Immature natural killer cell (primary cell): Measurements from ENCODE around the gene SCRN3. TPM values are rescaled to one million over a fixed set of nuclear protein-coding genes. Genes with fewer than 3 reads are reported as not detected.
"Not testable (repeated sequence)": the region's sequence is repeated elsewhere in the genome, so short reads cannot be mapped to it uniquely, and the experiment has no call there.

ENCODE experiments used
- DNase-seq, 3 donors: peaks; one replicate each; pipeline ENCODE4 v3.0.0; 2022; ENCODE audit warnings: mixed read lengths in 1 of 3
- H3K27ac Mint-ChIP-seq, 6 donors: one replicate each; pipeline ENCODE4 v1.8.0; 2020; ENCODE audit warnings: mixed read lengths in 6 of 6, mild to moderate bottlenecking in 5 of 6, inconsistent platforms in 4 of 6, moderate library complexity in 3 of 6
- H3K27me3 Mint-ChIP-seq, 3 donors: one replicate each; pipeline ENCODE4 v1.8.0; 2020 to 2021; ENCODE audit warnings: low read depth in 3 of 3, mild to moderate bottlenecking in 3 of 3, mixed read lengths in 3 of 3, moderate library complexity in 3 of 3, inconsistent platforms in 1 of 3
- H3K36me3 Mint-ChIP-seq, 3 donors: one replicate each; pipeline ENCODE4 v1.8.0; 2020; ENCODE audit warnings: mixed read lengths in 3 of 3, inconsistent platforms in 2 of 3, mild to moderate bottlenecking in 2 of 3
- H3K4me1 Mint-ChIP-seq, 2 donors: one replicate each; pipeline ENCODE4 v1.8.0; 2020; ENCODE audit warnings: inconsistent platforms in 2 of 2, mild to moderate bottlenecking in 2 of 2, mixed read lengths in 2 of 2, moderate library complexity in 1 of 2
- H3K4me3 Mint-ChIP-seq, 5 donors: one replicate each; pipeline ENCODE4 v1.8.0; 2020; ENCODE audit warnings: mild to moderate bottlenecking in 5 of 5, mixed read lengths in 5 of 5, inconsistent platforms in 3 of 5, moderate library complexity in 3 of 5
- H3K9me3 Mint-ChIP-seq, 6 donors: one replicate each; pipeline ENCODE4 v1.8.0; 2020; ENCODE audit warnings: mild to moderate bottlenecking in 6 of 6, mixed read lengths in 6 of 6, inconsistent platforms in 4 of 6, moderate library complexity in 3 of 6
- polyA plus RNA-seq, 3 donors: library from polyadenylated mRNA; unstranded; fragments of 300-500 nt; fragmentation: Illumina TruSeq; gene quantifications; one replicate each; pipeline ENCODE4 v1.2.3, GENCODE V29; 2021

The SCRN3 gene
- polyA plus RNA-seq, 3 donors from 2014 or later, result 5.8 to 13.6 (median 9.1) TPM

GRCh38 chr2:174385201-174385600, 10.3 kb upstream of the SCRN3 start:
- Mint-ChIP-seq H3K9me3 (no peaks in the 10 kb centered on the region), H3K4me3 (no peak overlapping the region), H3K27me3 (peaks cover 0 to 3% (median 2%) of the 10 kb centered on the region in 3 donors), H3K4me1 (peaks cover 26 to 45% of the 10 kb centered on the region in 2 donors), H3K27ac (no peak overlapping the region), H3K36me3 (peaks cover 11 to 37% (median 25%) of the 10 kb centered on the region in 3 donors)
- DNase-seq, result no peak

GRCh38 chr2:174388706-174389105, 6.8 kb upstream of the SCRN3 start:
- H3K9me3 Mint-ChIP-seq, H3K27me3 Mint-ChIP-seq, H3K4me3 Mint-ChIP-seq, DNase-seq: not testable (repeated sequence)
- H3K4me1 Mint-ChIP-seq, result peaks cover 42 to 64% of the 10 kb centered on the region in 2 donors
- peak overlapping the region in 1 of 6 donors; percentile 17 for H3K27ac Mint-ChIP-seq
- H3K36me3 Mint-ChIP-seq, result peaks cover 18 to 26% (median 20%) of the 10 kb centered on the region in 3 donors

- DNase-seq, result no peak
- no peak overlapping the region for H3K4me3 Mint-ChIP-seq
- no peaks in the 10 kb centered on the region for H3K9me3 Mint-ChIP-seq
- peaks cover 46 to 65% of the 10 kb centered on the region in 2 donors for H3K4me1 Mint-ChIP-seq
- H3K27ac Mint-ChIP-seq, result no peak overlapping the region
- H3K36me3 Mint-ChIP-seq, result peaks cover 18 to 26% (median 20%) of the 10 kb centered on the region in 3 donors
- H3K27me3 Mint-ChIP-seq, result peaks cover 0 to 3% (median 0%) of the 10 kb centered on the region in 3 donors
These were observed 6.0 kb upstream of the SCRN3 start for GRCh38 chr2:174389542-174389941.

- H3K4me3 Mint-ChIP-seq, result not testable (repeated sequence)
- H3K27ac Mint-ChIP-seq, result peak overlapping the region in 1 of 6 donors; percentile 56
- H3K4me1 Mint-ChIP-seq, result peaks cover 52 to 71% of the 10 kb centered on the region in 2 donors
These were observed 5.2 kb upstream of the SCRN3 start for GRCh38 chr2:174390303-174390702.

GRCh38 chr2:174392706-174393105, 2.8 kb upstream of the SCRN3 start:
- Mint-ChIP-seq H3K27me3 (peaks cover 3 to 4% (median 3%) of the 10 kb centered on the region in 3 donors), H3K36me3 (peaks cover 7 to 15% (median 8%) of the 10 kb centered on the region in 3 donors), H3K4me3 (peak overlapping the region in 3 of 5 donors; percentile 5 to 20 (median 5)), H3K27ac (peak overlapping the region in 3 of 6 donors; percentile 1 to 22 (median 8)), H3K9me3 (no peaks in the 10 kb centered on the region), H3K4me1 (peaks cover 61 to 83% of the 10 kb centered on the region in 2 donors)
- DNase-seq, result no peak

More at GRCh38 chr2:174390303-174390702, 5.2 kb upstream of the SCRN3 start:
- peaks cover 18 to 24% (median 18%) of the 10 kb centered on the region in 3 donors for H3K36me3 Mint-ChIP-seq
- not testable (repeated sequence) for H3K27me3 Mint-ChIP-seq, DNase-seq, H3K9me3 Mint-ChIP-seq

GRCh38 chr2:174395969-174396630, 570 bp downstream of the SCRN3 start:
- Mint-ChIP-seq H3K9me3 (no peaks in the 10 kb centered on the region), H3K4me3 (peak overlapping the region; percentile 98 to 100 (median 99)), H3K27ac (peak overlapping the region; percentile 98 to 100 (median 100)), H3K36me3 (peaks cover 3 to 9% (median 8%) of the 10 kb centered on the region in 3 donors), H3K4me1 (peaks cover 43 to 64% of the 10 kb centered on the region in 2 donors), H3K27me3 (peaks cover 0 to 4% (median 3%) of the 10 kb centered on the region in 3 donors)
- no peak for DNase-seq

- H3K4me1 Mint-ChIP-seq, result peaks cover 34 to 48% of the 10 kb centered on the region in 2 donors
- no peaks in the 10 kb centered on the region for H3K9me3 Mint-ChIP-seq
- H3K27ac Mint-ChIP-seq, result peak overlapping the region in 1 of 6 donors; percentile 98
- peaks cover 9 to 22% (median 10%) of the 10 kb centered on the region in 3 donors for H3K36me3 Mint-ChIP-seq
- no peak for DNase-seq
- H3K4me3 Mint-ChIP-seq, result no peak overlapping the region
- H3K27me3 Mint-ChIP-seq, result peaks cover 0 to 4% (median 3%) of the 10 kb centered on the region in 3 donors
These were observed 2.2 kb downstream of the SCRN3 start for GRCh38 chr2:174397773-174398172.

- Mint-ChIP-seq H3K4me1 (peaks cover 25 to 36% of the 10 kb centered on the region in 2 donors), H3K27me3 (peaks cover 0 to 4% (median 3%) of the 10 kb centered on the region in 3 donors), H3K27ac (no peak overlapping the region), H3K36me3 (peaks cover 14 to 33% (median 18%) of the 10 kb centered on the region in 3 donors), H3K9me3 (peaks cover 0 to 2% (median 0%) of the 10 kb centered on the region in 6 donors), H3K4me3 (no peak overlapping the region)
- DNase-seq, result no peak
These were observed 3.6 kb downstream of the SCRN3 start for GRCh38 chr2:174399171-174399570.

GRCh38 chr2:174400853-174401252, 5.3 kb downstream of the SCRN3 start:
- H3K4me1 Mint-ChIP-seq, result peaks cover 9 to 19% of the 10 kb centered on the region in 2 donors
- H3K27me3 Mint-ChIP-seq, result no peaks in the 10 kb centered on the region
- no peak overlapping the region for H3K27ac Mint-ChIP-seq
- peaks cover 14 to 33% (median 18%) of the 10 kb centered on the region in 3 donors for H3K36me3 Mint-ChIP-seq
- no peak overlapping the region for H3K4me3 Mint-ChIP-seq
- no peak for DNase-seq
- H3K9me3 Mint-ChIP-seq, result peaks cover 0 to 2% (median 0%) of the 10 kb centered on the region in 6 donors

- no peaks in the 10 kb centered on the region for H3K27me3 Mint-ChIP-seq
These were observed 8.1 kb downstream of the SCRN3 start for GRCh38 chr2:174403628-174404027.

GRCh38 chr2:174410039-174410438, 14.5 kb downstream of the SCRN3 start:
- H3K4me3 Mint-ChIP-seq, result peak overlapping the region in 1 of 5 donors; percentile 12
- H3K4me1 Mint-ChIP-seq, H3K27me3 Mint-ChIP-seq, DNase-seq, H3K9me3 Mint-ChIP-seq: not testable (repeated sequence)
- H3K27ac Mint-ChIP-seq, result peak overlapping the region in 1 of 6 donors; percentile 28
- peaks cover 4 to 18% (median 12%) of the 10 kb centered on the region in 3 donors for H3K36me3 Mint-ChIP-seq

More at GRCh38 chr2:174403628-174404027, 8.1 kb downstream of the SCRN3 start:
- Mint-ChIP-seq H3K9me3 (peaks cover 0 to 2% (median 0%) of the 10 kb centered on the region in 6 donors), H3K4me3 (no peak overlapping the region), H3K4me1 (peaks cover 0 to 2% of the 10 kb centered on the region in 2 donors), H3K36me3 (peaks cover 14 to 33% (median 18%) of the 10 kb centered on the region in 3 donors), H3K27ac (no peak overlapping the region)
- DNase-seq, result no peak

- no peaks in the 10 kb centered on the region for H3K9me3 Mint-ChIP-seq
- DNase-seq, result no peak
- H3K4me1 Mint-ChIP-seq, result peaks cover 0 to 5% of the 10 kb centered on the region in 2 donors
- no peak overlapping the region for H3K27ac Mint-ChIP-seq
- H3K27me3 Mint-ChIP-seq, result peaks cover 0 to 2% (median 0%) of the 10 kb centered on the region in 3 donors
- H3K4me3 Mint-ChIP-seq, result no peak overlapping the region
- H3K36me3 Mint-ChIP-seq, result peaks cover 4 to 23% (median 12%) of the 10 kb centered on the region in 3 donors
These were observed 16.7 kb downstream of the SCRN3 start for GRCh38 chr2:174412256-174412655.

GRCh38 chr2:174428214-174428613, 32.7 kb downstream of the SCRN3 start:
- no peak overlapping the region for H3K27ac Mint-ChIP-seq
- peaks cover 19 to 51% (median 47%) of the 10 kb centered on the region in 3 donors for H3K36me3 Mint-ChIP-seq
- DNase-seq, result no peak
- no peaks in the 10 kb centered on the region for H3K4me1 Mint-ChIP-seq
- H3K9me3 Mint-ChIP-seq, result no peaks in the 10 kb centered on the region
- peaks cover 0 to 2% (median 0%) of the 10 kb centered on the region in 3 donors for H3K27me3 Mint-ChIP-seq
- H3K4me3 Mint-ChIP-seq, result no peak overlapping the region

GRCh38 chr2:174430066-174430465, 34.5 kb downstream of the SCRN3 start:
- DNase-seq, result no peak
- H3K4me1 Mint-ChIP-seq, result no peaks in the 10 kb centered on the region
- H3K36me3 Mint-ChIP-seq, result peaks cover 14 to 43% (median 42%) of the 10 kb centered on the region in 3 donors
- peaks cover 0 to 2% (median 0%) of the 10 kb centered on the region in 3 donors for H3K27me3 Mint-ChIP-seq
- H3K4me3 Mint-ChIP-seq, result no peak overlapping the region
- H3K27ac Mint-ChIP-seq, result no peak overlapping the region
- H3K9me3 Mint-ChIP-seq, result no peaks in the 10 kb centered on the region
